ENCODE measurements around the gene IL1R1.

IL1R1 gene

GRCh38 chr2:102177814-102178478, 35.4 kb downstream of the IL1R1 start:
- no peak for DNase-seq

- no peak for DNase-seq
These were observed 36.5 kb downstream of the IL1R1 start for GRCh38 chr2:102179061-102179460.

- DNase-seq = no peak
These were observed 37.5 kb downstream of the IL1R1 start for GRCh38 chr2:102179788-102180686.

- DNase-seq = no peak
These were observed 38.1 kb downstream of the IL1R1 start for GRCh38 chr2:102180687-102180999.

- DNase-seq = no peak
These were observed 38.8 kb downstream of the IL1R1 start for GRCh38 chr2:102181376-102181775.

GRCh38 chr2:102181919-102182635, 39.5 kb downstream of the IL1R1 start:
- DNase-seq = no peak

- no peak for DNase-seq
These were observed 41.5 kb downstream of the IL1R1 start for GRCh38 chr2:102184018-102184417.

- no peak for DNase-seq
These were observed 42.0 kb downstream of the IL1R1 start for GRCh38 chr2:102184568-102184967.

GRCh38 chr2:102185347-102185746, 42.8 kb downstream of the IL1R1 start:
- DNase-seq = no peak

GRCh38 chr2:102186791-102187495, 44.4 kb downstream of the IL1R1 start, which contains the start of gene IL1RL2:
TSS of gene IL1RL2 (plus strand) at chr2:102187023. CDS start at chr2:102187868, 845 bp downstream.
- DNase-seq = no peak

- no peak for DNase-seq
These were observed 45.1 kb downstream of the IL1R1 start for GRCh38 chr2:102187496-102188150.

GRCh38 chr2:102190430-102191107, 48.0 kb downstream of the IL1R1 start:
- no peak for DNase-seq

- no peak for DNase-seq
These were observed 49.0 kb downstream of the IL1R1 start for GRCh38 chr2:102191501-102191900.

- DNase-seq = no peak
These were observed 50.5 kb downstream of the IL1R1 start for GRCh38 chr2:102193074-102193473.

- no peak for DNase-seq
These were observed 52.2 kb downstream of the IL1R1 start for GRCh38 chr2:102194609-102195268.

GRCh38 chr2:102197389-102198137, 55.0 kb downstream of the IL1R1 start:
- DNase-seq = no peak

- DNase-seq = no peak
These were observed 58.0 kb downstream of the IL1R1 start for GRCh38 chr2:102200539-102200938.

GRCh38 chr2:102204638-102205037, 62.1 kb downstream of the IL1R1 start:
- no peak for DNase-seq

GRCh38 chr2:102206666-102207341, 64.3 kb downstream of the IL1R1 start:
- DNase-seq = no peak

GRCh38 chr2:102208774-102209173, 66.2 kb downstream of the IL1R1 start:
- DNase-seq = no peak
